IMR-90 (cell line): ENCODE results near the gene CLEC2D. TPM values are rescaled to one million over a fixed set of nuclear protein-coding genes. Genes with fewer than 3 reads are reported as not detected.

ENCODE experiments used
- ATAC-seq: fragments of 200-7000 bp; cut with Tn5 transposase; 2 replicates; pipeline ENCODE4 v1.9.1; 2020; ENCODE audit warnings: low read depth, mild to moderate bottlenecking, moderate library complexity
- BruUV-seq: library from RNA; stranded (reverse); fragments of 400-500 nt; replicated peaks from 2 replicates; lab custom pipeline; 2021; lab: Mats Ljungman, UMichigan
- CTCF ChIA-PET: fragments of 300-600 bp; formaldehyde crosslinking; extraction: SDS; loops from one replicate; lab custom pipeline; 2021; ENCODE audit warnings: antibody characterized with exemption; lab: Yijun Ruan, JAX
- POLR2A ChIA-PET: fragments of 300-600 bp; sonication (Branson Sonifier 250); formaldehyde crosslinking; loops from one replicate; lab custom pipeline; 2022; ENCODE audit warnings: antibody characterized with exemption; ENCODE audit not compliant: unreplicated experiment; lab: Charles Lee
- DNase-seq: peaks from one replicate; pipeline ENCODE4 v3.0.0; 2013
- H2AFZ ChIP-seq: replicated peaks from 2 replicates; pipeline ENCODE3; 2013; ENCODE audit warnings: low read length, mild to moderate bottlenecking; ENCODE audit not compliant: poor library complexity
- H2AK5ac ChIP-seq: 2 replicates; pipeline ENCODE4 v1.6.1; 2013; ENCODE audit warnings: low read depth, low read length, inconsistent platforms
- H2AK9ac ChIP-seq: replicated peaks from 2 replicates; pipeline ENCODE3; 2013; ENCODE audit warnings: mild to moderate bottlenecking, low read depth, low read length, moderate library complexity; ENCODE audit not compliant: poor library complexity
- H2BK120ac ChIP-seq: 2 replicates; pipeline ENCODE4 v1.6.1; 2013; ENCODE audit warnings: low read depth, low read length, inconsistent platforms
- H2BK15ac ChIP-seq: 3 replicates; pipeline ENCODE4 v1.6.1; 2013; ENCODE audit warnings: low read depth, low read length, inconsistent platforms
- H2BK20ac ChIP-seq: 2 replicates; pipeline ENCODE4 v1.6.1; 2013; ENCODE audit warnings: low read depth, mild to moderate bottlenecking, inconsistent platforms, low read length, moderate library complexity
- H2BK5ac ChIP-seq: 2 replicates; pipeline ENCODE4 v1.6.1; 2013; ENCODE audit warnings: mild to moderate bottlenecking, low read depth, low read length, inconsistent platforms; ENCODE audit not compliant: poor library complexity, severe bottlenecking
- H3K14ac ChIP-seq: replicated peaks from 2 replicates; pipeline ENCODE4 v1.6.1; 2013; ENCODE audit warnings: low read depth, low read length, inconsistent platforms
- H3K18ac ChIP-seq: 2 replicates; pipeline ENCODE4 v1.6.1; 2013; ENCODE audit warnings: low read depth, low read length, control low read depth
- H3K23ac ChIP-seq: 2 replicates; pipeline ENCODE4 v1.6.1; 2013; ENCODE audit warnings: low read depth, low read length, inconsistent platforms
- H3K27ac ChIP-seq: 2 replicates; pipeline ENCODE4 v1.5.1; 2013; ENCODE audit warnings: mild to moderate bottlenecking, control low read depth, low read length; ENCODE audit not compliant: insufficient read depth
- H3K27me3 ChIP-seq: 2 replicates; pipeline ENCODE4 v1.6.1; 2013; ENCODE audit warnings: low read length; ENCODE audit not compliant: control insufficient read depth, insufficient read depth
- H3K36me3 ChIP-seq: 2 replicates; pipeline ENCODE4 v1.6.1; 2013; ENCODE audit warnings: low read length, mixed read lengths; ENCODE audit not compliant: control insufficient read depth, insufficient read depth
- H3K4ac ChIP-seq: 2 replicates; pipeline ENCODE4 v1.6.1; 2013; ENCODE audit warnings: low read depth, low read length, inconsistent platforms
- H3K4me1 ChIP-seq: 2 replicates; pipeline ENCODE4 v1.6.1; 2013; ENCODE audit warnings: low read length, mixed read lengths; ENCODE audit not compliant: control insufficient read depth, insufficient read depth
- H3K4me2 ChIP-seq: 2 replicates; pipeline ENCODE4 v1.6.1; 2013; ENCODE audit warnings: low read depth, mild to moderate bottlenecking, control low read depth, low read length, moderate library complexity
- H3K4me3 ChIP-seq: 2 replicates; pipeline ENCODE4 v1.5.1; 2013; ENCODE audit warnings: low read depth, mild to moderate bottlenecking, control low read depth, low read length, moderate library complexity; ENCODE audit not compliant: insufficient read depth
- H3K56ac ChIP-seq: 2 replicates; pipeline ENCODE4 v1.6.1; 2013; ENCODE audit warnings: low read length, inconsistent platforms; ENCODE audit not compliant: insufficient read depth; ENCODE audit errors: extremely low read depth
- H3K79me1 ChIP-seq, 2 experiments: 2 replicates each; pipeline ENCODE4 v1.6.1; 2013; ENCODE audit warnings: low read length in 2 of 2, inconsistent platforms in 1 of 2, low read depth in 1 of 2
- H3K9ac ChIP-seq: 2 replicates; pipeline ENCODE4 v1.6.1; 2013; ENCODE audit warnings: low read depth, low read length, control low read depth
- H3K9me1 ChIP-seq: 2 replicates; pipeline ENCODE4 v1.6.1; 2013; ENCODE audit warnings: low read length, inconsistent platforms; ENCODE audit not compliant: insufficient read depth
- H3K9me3 ChIP-seq: 2 replicates; pipeline ENCODE4 v1.6.1; 2013; ENCODE audit warnings: low read length; ENCODE audit not compliant: control insufficient read depth, insufficient read depth
- H4K20me1 ChIP-seq: 2 replicates; pipeline ENCODE4 v1.6.1; 2013; ENCODE audit warnings: low read length, inconsistent platforms; ENCODE audit not compliant: insufficient read depth
- H4K5ac ChIP-seq: 2 replicates; pipeline ENCODE4 v1.6.1; 2013; ENCODE audit warnings: mild to moderate bottlenecking, low read depth, low read length, control low read depth
- H4K8ac ChIP-seq, 2 experiments: 2 replicates each; pipeline ENCODE4 v1.6.1; 2013; ENCODE audit warnings: low read depth in 2 of 2, low read length in 2 of 2, control low read depth in 1 of 2, inconsistent platforms in 1 of 2
- H4K91ac ChIP-seq: 2 replicates; pipeline ENCODE4 v1.6.1; 2013; ENCODE audit warnings: low read depth, low read length, inconsistent platforms; ENCODE audit not compliant: insufficient read depth
- CHD1 ChIP-seq: IDR thresholded peaks from 2 replicates; pipeline ENCODE4 v1.6.1; 2012; ENCODE audit warnings: low read depth, low read length, improper control_type of control experiment
- WGBS, 2 experiments: methylation state at CpG; one replicate each; pipeline versions ENCODE4 v1.1.5 to v1.1.7; 2013; ENCODE audit warnings: missing lambda C conversion rate in 2 of 2; ENCODE audit not compliant: insufficient read length in 1 of 2; ENCODE audit errors: extremely low coverage in 2 of 2; 5-methylcytosine and 5-hydroxymethylcytosine counted together
- dilution Hi-C: fragments of 300-500 bp; cut with HindIII; formaldehyde crosslinking; loops from one replicate; pipeline ENCODE4 v1.14.3; 2018; ENCODE audit warnings: low sequenced_read_pairs; ENCODE audit not compliant: unreplicated experiment
- in situ Hi-C: fragments of 300-500 bp; cut with MboI; formaldehyde crosslinking; loops from 3 replicates; pipeline ENCODE4 v1.14.3; 2019; ENCODE audit warnings: low sequenced_read_pairs, inconsistent platforms, mixed read lengths
- intact Hi-C: fragments of 100-400 bp; cut with micrococcal nuclease; formaldehyde crosslinking; loops from 2 replicates; pipeline ENCODE4 v1.10.0; 2022
- polyA plus RNA-seq, 3 experiments: library from polyadenylated mRNA; depleted of rRNA; stranded (reverse); fragments of >200 nt; gene quantifications; 2 replicates each; pipeline ENCODE4 v1.2.3, GENCODE V29; 2012; ENCODE audit warnings: low replicate concordance in 1 of 3
- total RNA-seq: library from RNA; depleted of rRNA; stranded (reverse); fragments of >200 nt; gene quantifications from 2 replicates; pipeline ENCODE4 v1.2.3, GENCODE V29; 2012

Gene CLEC2D
- total and polyA plus RNA-seq, 2 of the 4 experiments (the other 2 are of a cell fraction): 0.72 to 1.2 TPM

- POLR2A ChIA-PET: no interaction called here
- CTCF ChIA-PET: interaction anchor here (1.0 to 1.7 kb wide), 3 partner anchors 9 to 84 kb away, joined by 3 to 7 read pairs (median 3); no protein-coding TSS in a partner anchor
- in situ Hi-C loops: loop anchor here (25.0 kb wide), 1 partner anchor 380 kb away; no protein-coding TSS in a partner anchor
These were observed 47.8 kb downstream of the CLEC2D start for GRCh38 chr12:9717070-9717925.

More at GRCh38 chr12:9717070-9717925, 47.8 kb downstream of the CLEC2D start:
- no peak overlapping the region for H3K56ac ChIP-seq
- no peak overlapping the region for H2AK9ac ChIP-seq
- H2BK5ac ChIP-seq: no peak overlapping the region
- H2BK120ac ChIP-seq: no peak overlapping the region
- no peak overlapping the region for H3K4ac ChIP-seq
- no peaks in the 10 kb centered on the region for H3K9me1 ChIP-seq
- 100% methylated on average over 1 of the region's 15 CpGs; no CpG with 5 or more reads in 1 of the 2 experiments for WGBS, 2 experiments
- H3K79me1 ChIP-seq: no peaks in the 10 kb centered on the region
- intact Hi-C loops: no loop called here
- H3K4me2 ChIP-seq: no peak overlapping the region
- H3K18ac ChIP-seq: no peak overlapping the region
- H4K8ac ChIP-seq: no peak overlapping the region
- no peaks in the 10 kb centered on the region for H3K9me3 ChIP-seq
- no peak for ATAC-seq
- no peaks in the 10 kb centered on the region for H4K20me1 ChIP-seq
- BruUV-seq: no TSS peak
- H3K4me3 ChIP-seq: no peak overlapping the region
- no peak overlapping the region for H3K14ac ChIP-seq
- no peak overlapping the region for H3K27ac ChIP-seq
- DNase-seq: no peak
- peaks cover 2% of the 10 kb centered on the region; the same call in 1 of the 2 replicates for H3K4me1 ChIP-seq
- H3K23ac ChIP-seq: no peak overlapping the region
- H2BK15ac ChIP-seq: no peak overlapping the region
- TF ChIP-seq CHD1: no peak
- H3K36me3 ChIP-seq: no peaks in the 10 kb centered on the region
- no peak overlapping the region for H4K5ac ChIP-seq
- H2AK5ac ChIP-seq: no peak overlapping the region
- dilution Hi-C loops: no loop called here
- no peak overlapping the region for H2BK20ac ChIP-seq
- no peak overlapping the region for H2AFZ ChIP-seq
- no peaks in the 10 kb centered on the region; the same call in 1 of the 2 replicates for H3K27me3 ChIP-seq
- no peak overlapping the region for H4K91ac ChIP-seq
- H3K9ac ChIP-seq: no peak overlapping the region
